ENCODE measurements around the gene NDOR1.

DNA sequence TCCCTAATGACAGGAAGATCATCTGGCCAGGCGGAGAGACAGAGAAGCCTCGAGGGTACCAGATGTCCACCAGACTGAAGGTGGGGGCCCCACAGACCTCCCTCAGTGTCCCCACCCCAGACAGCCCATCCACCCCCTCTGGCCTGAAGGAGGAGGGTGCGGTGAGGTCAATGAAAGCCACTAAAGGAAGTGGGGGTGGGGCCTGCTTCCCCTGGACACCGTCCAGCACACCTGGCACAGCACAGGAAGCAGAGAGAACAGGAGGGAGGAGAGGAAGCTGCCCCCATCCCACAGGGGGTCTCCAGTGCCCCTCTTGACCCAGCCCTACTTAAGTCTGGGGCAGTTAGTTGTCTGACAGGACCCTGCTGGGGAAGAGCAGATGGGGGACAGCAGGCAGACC lies 46.9 kb upstream of the NDOR1 start:
- TF ChIP-seq, protein P1, sequence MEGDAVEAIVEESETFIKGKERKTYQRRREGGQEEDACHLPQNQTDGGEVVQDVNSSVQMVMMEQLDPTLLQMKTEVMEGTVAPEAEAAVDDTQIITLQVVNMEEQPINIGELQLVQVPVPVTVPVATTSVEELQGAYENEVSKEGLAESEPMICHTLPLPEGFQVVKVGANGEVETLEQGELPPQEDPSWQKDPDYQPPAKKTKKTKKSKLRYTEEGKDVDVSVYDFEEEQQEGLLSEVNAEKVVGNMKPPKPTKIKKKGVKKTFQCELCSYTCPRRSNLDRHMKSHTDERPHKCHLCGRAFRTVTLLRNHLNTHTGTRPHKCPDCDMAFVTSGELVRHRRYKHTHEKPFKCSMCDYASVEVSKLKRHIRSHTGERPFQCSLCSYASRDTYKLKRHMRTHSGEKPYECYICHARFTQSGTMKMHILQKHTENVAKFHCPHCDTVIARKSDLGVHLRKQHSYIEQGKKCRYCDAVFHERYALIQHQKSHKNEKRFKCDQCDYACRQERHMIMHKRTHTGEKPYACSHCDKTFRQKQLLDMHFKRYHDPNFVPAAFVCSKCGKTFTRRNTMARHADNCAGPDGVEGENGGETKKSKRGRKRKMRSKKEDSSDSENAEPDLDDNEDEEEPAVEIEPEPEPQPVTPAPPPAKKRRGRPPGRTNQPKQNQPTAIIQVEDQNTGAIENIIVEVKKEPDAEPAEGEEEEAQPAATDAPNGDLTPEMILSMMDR (IDR thresholded peaks at IDR 0.05; ENCODE audit: low read length): no peak
- TF ChIP-seq EZH2 (IDR thresholded peaks at IDR 0.05; ENCODE audit: borderline replicate concordance, low read length): no peak

All from OCI-LY1 (cell line).